Karpas-422 (cell line): ENCODE data around the gene MYLIP. TPM values are rescaled to one million over a fixed set of nuclear protein-coding genes. Genes with fewer than 3 reads are reported as not detected.

Experiments used
- DNase-seq: peaks from one replicate; pipeline ENCODE4 v3.0.0-alpha.2; 2015
- H2AFZ ChIP-seq: fragments of 200-600 bp; sonication (generic); 2 replicates; pipeline ENCODE4 v1.6.1; 2014; ENCODE audit warnings: antibody characterized with exemption, low read length, mixed read lengths
- H3K27ac ChIP-seq: fragments of 200-600 bp; sonication (generic); 2 replicates; pipeline ENCODE4 v1.5.1; 2014; ENCODE audit warnings: mild to moderate bottlenecking, low read length, moderate library complexity
- H3K27me3 ChIP-seq: fragments of 200-600 bp; sonication (generic); 2 replicates; pipeline ENCODE4 v1.6.1; 2014; ENCODE audit warnings: low read length, mixed read lengths
- H3K36me3 ChIP-seq: fragments of 200-600 bp; sonication (generic); 2 replicates; pipeline ENCODE4 v1.6.1; 2014; ENCODE audit warnings: low read length, mixed read lengths; ENCODE audit not compliant: insufficient read depth
- H3K4me1 ChIP-seq: fragments of 200-600 bp; sonication (generic); 2 replicates; pipeline ENCODE4 v1.6.1; 2014; ENCODE audit warnings: mild to moderate bottlenecking, low read length, mixed read lengths
- H3K4me2 ChIP-seq: fragments of 200-600 bp; sonication (generic); 2 replicates; pipeline ENCODE4 v1.6.1; 2014; ENCODE audit warnings: low read length, low read depth, mild to moderate bottlenecking; ENCODE audit not compliant: poor library complexity, severe bottlenecking
- H3K4me3 ChIP-seq: fragments of 200-600 bp; sonication (generic); 2 replicates; pipeline ENCODE4 v1.5.1; 2014; ENCODE audit warnings: mild to moderate bottlenecking, antibody characterized with exemption, low read length, mixed read lengths
- H3K79me2 ChIP-seq: fragments of 200-600 bp; sonication (generic); 2 replicates; pipeline ENCODE4 v1.6.1; 2014; ENCODE audit warnings: mild to moderate bottlenecking, low read length, mixed read lengths
- H3K9ac ChIP-seq: fragments of 200-600 bp; sonication (generic); 2 replicates; pipeline ENCODE4 v1.6.0; 2014; ENCODE audit warnings: low read length
- H3K9me2 ChIP-seq: fragments of 200-600 bp; sonication (generic), shearing (Covaris generic); replicated peaks from 2 replicates; pipeline ENCODE4 v1.6.0; 2014; ENCODE audit warnings: mild to moderate bottlenecking, low read length, moderate library complexity; ENCODE audit not compliant: insufficient read depth
- H3K9me3 ChIP-seq: fragments of 300-700, 200-600 bp; sonication (generic); 2 replicates; pipeline ENCODE4 v1.6.1; 2014; ENCODE audit warnings: low read length, mixed read lengths
- H4K20me1 ChIP-seq: fragments of 200-600 bp; sonication (generic); 2 replicates; pipeline ENCODE4 v1.6.1; 2014; ENCODE audit warnings: mild to moderate bottlenecking, antibody characterized with exemption, low read length, low read depth; ENCODE audit not compliant: insufficient read depth
- total RNA-seq: library from RNA; depleted of rRNA; stranded (reverse); fragments of >200 nt; shearing (Covaris generic); gene quantifications from 2 replicates; pipeline ENCODE4 v1.2.3, GENCODE V29; 2014; ENCODE audit warnings: low replicate concordance

MYLIP gene
- total RNA-seq, 1 experiment from 2014 or later: 71.0 TPM

GRCh38 chr6:16102208-16102607 is 26.7 kb upstream of the MYLIP start:
- Histone ChIP-seq H3K9me3 (no peaks in the 10 kb centered on the region), H3K27ac (no peak overlapping the region), H3K4me1 (no peaks in the 10 kb centered on the region), H3K4me2 (no peak overlapping the region), H3K9me2 (no peaks in the 10 kb centered on the region), H3K36me3 (no peaks in the 10 kb centered on the region), H3K27me3 (no peaks in the 10 kb centered on the region), H3K4me3 (no peak overlapping the region), H4K20me1 (no peaks in the 10 kb centered on the region), H3K9ac (no peak overlapping the region), H3K79me2 (no peaks in the 10 kb centered on the region), H2AFZ (no peak overlapping the region)
- no peak for DNase-seq

- Histone ChIP-seq H2AFZ (no peak overlapping the region), H3K27me3 (no peaks in the 10 kb centered on the region), H3K79me2 (no peaks in the 10 kb centered on the region), H3K4me3 (no peak overlapping the region), H3K9me3 (no peaks in the 10 kb centered on the region), H4K20me1 (no peaks in the 10 kb centered on the region), H3K36me3 (no peaks in the 10 kb centered on the region), H3K9me2 (no peaks in the 10 kb centered on the region), H3K4me2 (no peak overlapping the region), H3K9ac (no peak overlapping the region), H3K4me1 (no peaks in the 10 kb centered on the region), H3K27ac (no peak overlapping the region)
- DNase-seq: no peak
Observed at GRCh38 chr6:16103722-16104121, 25.2 kb upstream of the MYLIP start.

- no peak for DNase-seq
- Histone ChIP-seq H3K36me3 (no peaks in the 10 kb centered on the region), H3K9me2 (no peaks in the 10 kb centered on the region), H3K9ac (no peak overlapping the region), H3K4me1 (no peaks in the 10 kb centered on the region), H2AFZ (no peak overlapping the region), H3K9me3 (no peaks in the 10 kb centered on the region), H3K4me2 (no peak overlapping the region), H3K27ac (no peak overlapping the region), H3K4me3 (no peak overlapping the region), H4K20me1 (no peaks in the 10 kb centered on the region), H3K27me3 (no peaks in the 10 kb centered on the region), H3K79me2 (no peaks in the 10 kb centered on the region)
Observed at GRCh38 chr6:16104624-16105433, 24.1 kb upstream of the MYLIP start.

- Histone ChIP-seq H2AFZ (no peak overlapping the region), H3K4me2 (no peak overlapping the region)
Observed at GRCh38 chr6:16105854-16106253, 23.0 kb upstream of the MYLIP start.

GRCh38 chr6:16106991-16107787 is 21.7 kb upstream of the MYLIP start:
- no peaks in the 10 kb centered on the region for H4K20me1 ChIP-seq
- H3K9ac ChIP-seq: no peak overlapping the region
- H3K9me3 ChIP-seq: no peaks in the 10 kb centered on the region
- H3K4me2 ChIP-seq: no peak overlapping the region
- no peaks in the 10 kb centered on the region for H3K4me1 ChIP-seq
- no peaks in the 10 kb centered on the region for H3K9me2 ChIP-seq
- no peak overlapping the region for H3K27ac ChIP-seq
- H3K27me3 ChIP-seq: no peaks in the 10 kb centered on the region
- H2AFZ ChIP-seq: no peak overlapping the region
- no peaks in the 10 kb centered on the region for H3K36me3 ChIP-seq
- H3K79me2 ChIP-seq: no peaks in the 10 kb centered on the region
- no peak overlapping the region for H3K4me3 ChIP-seq
- no peak for DNase-seq

More at GRCh38 chr6:16105854-16106253, 23.0 kb upstream of the MYLIP start:
- Histone ChIP-seq H3K36me3 (no peaks in the 10 kb centered on the region), H3K9me3 (no peaks in the 10 kb centered on the region), H3K9me2 (no peaks in the 10 kb centered on the region), H3K27ac (no peak overlapping the region), H3K9ac (no peak overlapping the region), H3K27me3 (no peaks in the 10 kb centered on the region), H3K4me3 (no peak overlapping the region), H4K20me1 (no peaks in the 10 kb centered on the region), H3K79me2 (no peaks in the 10 kb centered on the region), H3K4me1 (no peaks in the 10 kb centered on the region)
- no peak for DNase-seq

- H3K9me2 ChIP-seq: no peaks in the 10 kb centered on the region
- H3K9me3 ChIP-seq: no peaks in the 10 kb centered on the region
- no peak overlapping the region for H3K4me2 ChIP-seq
- H3K9ac ChIP-seq: no peak overlapping the region
- DNase-seq: no peak
- no peaks in the 10 kb centered on the region for H3K36me3 ChIP-seq
- no peak overlapping the region for H2AFZ ChIP-seq
- no peaks in the 10 kb centered on the region for H3K27me3 ChIP-seq
- no peak overlapping the region for H3K4me3 ChIP-seq
- H4K20me1 ChIP-seq: no peaks in the 10 kb centered on the region
- no peaks in the 10 kb centered on the region for H3K79me2 ChIP-seq
- no peaks in the 10 kb centered on the region for H3K4me1 ChIP-seq
- H3K27ac ChIP-seq: no peak overlapping the region
Observed at GRCh38 chr6:16108419-16108818, 20.5 kb upstream of the MYLIP start.

- DNase-seq: no peak
- Histone ChIP-seq H3K36me3 (no peaks in the 10 kb centered on the region), H3K27ac (no peak overlapping the region), H3K9me2 (no peaks in the 10 kb centered on the region), H3K9ac (no peak overlapping the region), H3K4me1 (no peaks in the 10 kb centered on the region), H3K27me3 (no peaks in the 10 kb centered on the region), H2AFZ (no peak overlapping the region), H3K79me2 (no peaks in the 10 kb centered on the region), H3K9me3 (no peaks in the 10 kb centered on the region), H3K4me2 (no peak overlapping the region), H4K20me1 (no peaks in the 10 kb centered on the region), H3K4me3 (no peak overlapping the region)
Observed at GRCh38 chr6:16108921-16109658, 19.8 kb upstream of the MYLIP start.
